NCI-H1930 (cell line): Measurements from ENCODE around the gene HECTD1.
"Not testable (repeated sequence)": the region's sequence is repeated elsewhere in the genome, so short reads cannot be mapped to it uniquely, and the experiment has no call there.

ENCODE experiments used
- DNase-seq, 2 experiments: peaks; one replicate each; lab custom pipeline; 2025; lab: John Stamatoyannopoulos, UW

The HECTD1 gene

GRCh38 chr14:31092160-31092708, 115.4 kb downstream of the HECTD1 start:
- DNase-seq: no peak

GRCh38 chr14:31090883-31091764, 116.5 kb downstream of the HECTD1 start:
- DNase-seq: no peak

GRCh38 chr14:31086466-31086865, 121.1 kb downstream of the HECTD1 start:
- DNase-seq: not testable (repeated sequence)

GRCh38 chr14:31085027-31085426, 122.6 kb downstream of the HECTD1 start:
- DNase-seq: no peak

GRCh38 chr14:31084385-31084784, 123.2 kb downstream of the HECTD1 start:
- DNase-seq: no peak

- DNase-seq: no peak
Measured at GRCh38 chr14:31083781-31084180, 123.8 kb downstream of the HECTD1 start.

- no peak for DNase-seq
Measured at GRCh38 chr14:31080484-31080883, 127.1 kb downstream of the HECTD1 start.

- DNase-seq: no peak
Measured at GRCh38 chr14:31080056-31080455, 127.5 kb downstream of the HECTD1 start.

GRCh38 chr14:31078766-31079165, 128.8 kb downstream of the HECTD1 start:
- no peak for DNase-seq

GRCh38 chr14:31075144-31075543, 132.4 kb downstream of the HECTD1 start:
- DNase-seq: no peak

- DNase-seq: no peak
Measured at GRCh38 chr14:31071151-31071550, 136.4 kb downstream of the HECTD1 start.

GRCh38 chr14:31070431-31070830, 137.2 kb downstream of the HECTD1 start:
- no peak for DNase-seq

GRCh38 chr14:31069343-31069742, 138.2 kb downstream of the HECTD1 start:
- no peak for DNase-seq

- DNase-seq: no peak
Measured at GRCh38 chr14:31068235-31068634, 139.4 kb downstream of the HECTD1 start.

- DNase-seq: not testable (repeated sequence)
Measured at GRCh38 chr14:31062908-31063307, 144.7 kb downstream of the HECTD1 start.

- DNase-seq: no peak
Measured at GRCh38 chr14:31060253-31060875, 147.2 kb downstream of the HECTD1 start.

- no peak for DNase-seq
Measured at GRCh38 chr14:31059152-31059924, 148.3 kb downstream of the HECTD1 start.

GRCh38 chr14:31057701-31058364, 149.8 kb downstream of the HECTD1 start:
- no peak for DNase-seq

- DNase-seq: no peak
Measured at GRCh38 chr14:31057035-31057434, 150.6 kb downstream of the HECTD1 start.

- DNase-seq: not testable (repeated sequence)
Measured at GRCh38 chr14:31052905-31053586, 154.5 kb downstream of the HECTD1 start.

GRCh38 chr14:31051511-31051910, 156.1 kb downstream of the HECTD1 start:
- DNase-seq: no peak
